T-cell (primary cell): Measurements from ENCODE around the gene CIAO2A. TPM values are rescaled to one million over a fixed set of nuclear protein-coding genes. Genes with fewer than 3 reads are reported as not detected.

Source experiments
- ATAC-seq, 4 experiments: fragments of 200-7000 bp in 3 of 4; fragments of 150-1000 bp in 1 of 4; cut with Tn5 transposase; replicated peaks in 1 of 4; 1 replicate in 3 of 4; 2 replicates in 1 of 4; pipeline ENCODE4 v1.10.0; 2021; ENCODE audit warnings: moderate library complexity in 3 of 4, mild to moderate bottlenecking in 2 of 4, moderate number of reproducible peaks in 1 of 4
- CTCF ChIA-PET, 2 donors: fragments of 300-600 bp; sonication (Branson Sonifier 250); formaldehyde crosslinking; loops; one replicate each; lab custom pipeline; 2022; ENCODE audit warnings: antibody characterized with exemption in 2 of 2; lab: Charles Lee
- POLR2A ChIA-PET, 2 donors: fragments of 300-600 bp; sonication (Branson Sonifier 250); formaldehyde crosslinking; loops; one replicate each; lab custom pipeline; 2022; ENCODE audit warnings: antibody characterized with exemption in 2 of 2; lab: Charles Lee
- DNase-seq, 35 experiments: peaks; one replicate each; pipeline versions ENCODE4 v3.0.0 to v3.0.0-alpha.2; 2013 to 2023
- H3K27ac ChIP-seq: one replicate; pipeline ENCODE4 v1.5.1; 2013; ENCODE audit warnings: low read length
- H3K27me3 ChIP-seq, 2 experiments: replicated peaks in 1 of 2; 1 replicate in 1 of 2; 2 replicates in 1 of 2; pipeline versions ENCODE4 v1.6.1 to v1.7.0; 2013; ENCODE audit warnings: low read length in 1 of 2, mixed read lengths in 1 of 2; ENCODE audit not compliant: control insufficient read depth in 2 of 2, insufficient read depth in 2 of 2; ENCODE audit errors: extremely low read depth in 1 of 2
- H3K36me3 ChIP-seq, 2 donors: 1 replicate in 1 of 2; 2 replicates in 1 of 2; pipeline versions ENCODE4 v1.6.1 to v1.7.0; 2013; ENCODE audit warnings: low read length in 1 of 2; ENCODE audit not compliant: control insufficient read depth in 2 of 2, insufficient read depth in 1 of 2; ENCODE audit errors: extremely low read depth in 1 of 2
- H3K4me1 ChIP-seq, 2 experiments: 1 replicate in 1 of 2; 2 replicates in 1 of 2; pipeline versions ENCODE4 v1.6.1 to v1.7.0; 2013; ENCODE audit warnings: low read length in 2 of 2, mixed read lengths in 1 of 2; ENCODE audit not compliant: insufficient read depth in 2 of 2, control insufficient read depth in 1 of 2; ENCODE audit errors: extremely low read depth in 1 of 2
- H3K4me3 ChIP-seq, 2 donors: 1 replicate in 1 of 2; 2 replicates in 1 of 2; pipeline versions ENCODE4 v1.5.1 to v1.7.0; 2013; ENCODE audit warnings: mild to moderate bottlenecking in 2 of 2, low read length in 1 of 2, moderate library complexity in 1 of 2; ENCODE audit not compliant: control insufficient read depth in 1 of 2; ENCODE audit errors: extremely low read depth in 1 of 2
- H3K9me3 ChIP-seq: 2 replicates; pipeline ENCODE4 v1.7.0; 2013
- H3K27ac Mint-ChIP-seq, 2 donors: one replicate each; pipeline ENCODE4 v1.8.0; 2020 to 2021; ENCODE audit warnings: mild to moderate bottlenecking in 2 of 2, mixed read lengths in 2 of 2
- H3K27me3 Mint-ChIP-seq, 2 donors: one replicate each; pipeline ENCODE4 v1.8.0; 2021 to 2022; ENCODE audit warnings: mixed read lengths in 2 of 2
- H3K36me3 Mint-ChIP-seq: one replicate; pipeline ENCODE4 v1.8.0; 2021; ENCODE audit warnings: mixed read lengths
- H3K4me1 Mint-ChIP-seq, 3 donors: one replicate each; pipeline ENCODE4 v1.8.0; 2020 to 2022; ENCODE audit warnings: mixed read lengths in 3 of 3, mild to moderate bottlenecking in 1 of 3
- H3K4me3 Mint-ChIP-seq, 3 donors: one replicate each; pipeline ENCODE4 v1.8.0; 2020 to 2022; ENCODE audit warnings: mild to moderate bottlenecking in 3 of 3, mixed read lengths in 3 of 3, moderate library complexity in 3 of 3
- H3K9me3 Mint-ChIP-seq, 3 donors: one replicate each; pipeline ENCODE4 v1.8.0; 2020 to 2022; ENCODE audit warnings: mixed read lengths in 3 of 3
- WGBS: methylation state at CpG from one replicate; pipeline ENCODE4 v1.1.5; 2013; ENCODE audit warnings: missing lambda C conversion rate; ENCODE audit not compliant: insufficient coverage; 5-methylcytosine and 5-hydroxymethylcytosine counted together
- total RNA-seq, 35 experiments: library from RNA in 6 of 35; stranded (reverse) in 6 of 35; fragments of 120-200 nt in 1 of 35; gene quantifications; one replicate each; pipeline versions ENCODE4 v1.2.1 to v1.2.4 and lab custom pipeline; 2013 to 2026

Gene CIAO2A
- total RNA-seq, 5 donors from 2014 or later (not counting 1 experiment from before 2014, with no cell fraction given): 21.9 to 31.1 (median 25.9) TPM

DNA sequence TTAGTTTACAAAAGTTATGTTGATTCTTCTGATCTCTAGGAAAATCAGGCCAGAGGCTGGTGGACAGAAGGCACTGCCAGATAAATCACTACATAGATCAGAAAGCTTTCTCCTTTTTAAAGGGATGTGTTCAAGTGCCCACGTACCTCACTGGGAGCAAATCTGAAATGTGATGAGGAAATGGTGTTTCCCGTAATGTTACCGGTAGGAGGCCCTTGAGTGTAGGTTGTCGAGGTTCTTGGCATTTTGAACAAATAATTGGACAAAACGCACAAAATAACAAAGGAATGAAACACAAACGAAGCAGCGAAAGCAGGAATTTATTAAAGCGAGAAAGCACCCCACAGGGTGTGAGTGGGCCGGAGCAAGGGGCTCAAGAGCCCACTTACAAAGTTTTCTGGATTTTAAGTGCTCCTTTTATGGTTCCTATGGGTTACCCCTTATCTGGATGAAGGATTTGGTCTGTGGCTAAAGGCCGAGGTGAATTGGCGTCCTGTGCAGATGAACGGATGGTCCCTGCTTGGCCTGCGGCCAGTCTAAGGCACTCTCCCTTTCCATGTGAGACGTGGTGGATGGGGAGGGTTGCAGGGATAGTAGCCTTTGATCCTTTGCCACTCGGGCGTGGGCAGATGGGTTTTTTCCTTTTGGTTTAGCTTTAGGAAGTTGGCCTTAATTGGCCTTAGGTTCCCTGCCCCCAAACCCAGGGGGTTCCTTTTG is 3.2 kb upstream of the CIAO2A start:
- DNase-seq: peak in 1 of 35 experiments; percentile 38
- peak overlapping the region; percentile 84 to 94 for H3K4me3 ChIP-seq
- peaks cover 84 to 91% (median 87%) of the 10 kb centered on the region in 3 donors for H3K4me1 Mint-ChIP-seq
- peak overlapping the region; percentile 88 for H3K27ac ChIP-seq
- peak overlapping the region; percentile 99 for H3K4me3 Mint-ChIP-seq
- no peaks in the 10 kb centered on the region for H3K9me3 Mint-ChIP-seq
- ChIA-PET CTCF (interaction anchor here in 1 of 2 donors (1.2 kb wide), 1 partner anchor 14 kb away, joined by 3 read pairs; no protein-coding TSS in a partner anchor), POLR2A (interaction anchor here in 1 of 2 donors (0.6 kb wide), 1 partner anchor 1049 kb away, joined by 3 read pairs; no protein-coding TSS in a partner anchor)
- H3K36me3 ChIP-seq: no peaks in the 10 kb centered on the region
- no peaks in the 10 kb centered on the region for H3K9me3 ChIP-seq
- peak overlapping the region; percentile 94 to 100 for H3K27ac Mint-ChIP-seq
- no peaks in the 10 kb centered on the region for H3K27me3 ChIP-seq
- no peak for ATAC-seq
- no peaks in the 10 kb centered on the region for H3K27me3 Mint-ChIP-seq
- H3K4me1 ChIP-seq: peaks cover 41 to 51% of the 10 kb centered on the region in 2 experiments
- 23% methylated on average over 5 of the region's 16 CpGs for WGBS
- H3K36me3 Mint-ChIP-seq: peaks cover 11% of the 10 kb centered on the region

GRCh38 chr15:64095795-64096667 is 2.4 kb upstream of the CIAO2A start, which contains the start of gene SNX1:
Gene SNX1 (plus strand): TSS chr15:64095982. CDS start chr15:64096014, 32 bp downstream.
- peak; percentile 91 to 99 (median 95) for DNase-seq
- peak within 1 kb of the TSS; percentile 88 for H3K27ac ChIP-seq
- H3K4me1 ChIP-seq: peaks cover 41 to 54% of the 10 kb centered on the region in 2 experiments
- CTCF ChIA-PET: interaction anchor here (0.5 to 1.2 kb wide), 3 partner anchors 9 to 58 kb away, joined by 3 to 6 read pairs (median 3); no protein-coding TSS in a partner anchor
- POLR2A ChIA-PET: interaction anchor here (0.6 kb wide), 2 partner anchors 255 to 494 kb away, joined by 3 to 9 read pairs; no protein-coding TSS in a partner anchor
- no peaks in the 10 kb centered on the region for H3K27me3 ChIP-seq
- Mint-ChIP-seq H3K27me3 (no peaks in the 10 kb centered on the region), H3K4me3 (peak within 1 kb of the TSS; percentile 99), H3K36me3 (peaks cover 8% of the 10 kb centered on the region), H3K4me1 (peaks cover 80 to 85% (median 80%) of the 10 kb centered on the region in 3 donors), H3K27ac (peak within 1 kb of the TSS; percentile 94 to 100), H3K9me3 (no peaks in the 10 kb centered on the region)
- ATAC-seq: peak; percentile 79 to 85 (median 82)
- WGBS: under 1% methylated on average over 62 of the region's 70 CpGs
- H3K4me3 ChIP-seq: peak within 1 kb of the TSS; percentile 84 to 94
- no peaks in the 10 kb centered on the region for H3K9me3 ChIP-seq
- H3K36me3 ChIP-seq: no peaks in the 10 kb centered on the region

- DNase-seq (no peak), ATAC-seq (no peak)
- no peaks in the 10 kb centered on the region for H3K36me3 ChIP-seq
- CTCF ChIA-PET: interaction anchor here (0.5 to 1.2 kb wide), 4 partner anchors 10 to 236 kb away, joined by 3 to 6 read pairs (median 3); no protein-coding TSS in a partner anchor
- no peaks in the 10 kb centered on the region for H3K9me3 ChIP-seq
- H3K4me1 ChIP-seq: peaks cover 41 to 51% of the 10 kb centered on the region in 2 experiments
- no peaks in the 10 kb centered on the region for H3K27me3 Mint-ChIP-seq
- POLR2A ChIA-PET: interaction anchor here (0.6 kb wide), 2 partner anchors 254 to 493 kb away, joined by 3 to 9 read pairs; no protein-coding TSS in a partner anchor
- peaks cover 82 to 86% (median 83%) of the 10 kb centered on the region in 3 donors for H3K4me1 Mint-ChIP-seq
- peaks cover 10% of the 10 kb centered on the region for H3K36me3 Mint-ChIP-seq
- peak overlapping the region; percentile 94 to 100 for H3K27ac Mint-ChIP-seq
- peak overlapping the region; percentile 99 for H3K4me3 Mint-ChIP-seq
- 50% methylated on average over 2 of the region's 4 CpGs for WGBS
- peak overlapping the region; percentile 15 to 94 for H3K4me3 ChIP-seq
- peak overlapping the region; percentile 88 for H3K27ac ChIP-seq
- no peaks in the 10 kb centered on the region for H3K27me3 ChIP-seq
- H3K9me3 Mint-ChIP-seq: no peaks in the 10 kb centered on the region
Observed at GRCh38 chr15:64095431-64095794, 1.8 kb upstream of the CIAO2A start.

DNA sequence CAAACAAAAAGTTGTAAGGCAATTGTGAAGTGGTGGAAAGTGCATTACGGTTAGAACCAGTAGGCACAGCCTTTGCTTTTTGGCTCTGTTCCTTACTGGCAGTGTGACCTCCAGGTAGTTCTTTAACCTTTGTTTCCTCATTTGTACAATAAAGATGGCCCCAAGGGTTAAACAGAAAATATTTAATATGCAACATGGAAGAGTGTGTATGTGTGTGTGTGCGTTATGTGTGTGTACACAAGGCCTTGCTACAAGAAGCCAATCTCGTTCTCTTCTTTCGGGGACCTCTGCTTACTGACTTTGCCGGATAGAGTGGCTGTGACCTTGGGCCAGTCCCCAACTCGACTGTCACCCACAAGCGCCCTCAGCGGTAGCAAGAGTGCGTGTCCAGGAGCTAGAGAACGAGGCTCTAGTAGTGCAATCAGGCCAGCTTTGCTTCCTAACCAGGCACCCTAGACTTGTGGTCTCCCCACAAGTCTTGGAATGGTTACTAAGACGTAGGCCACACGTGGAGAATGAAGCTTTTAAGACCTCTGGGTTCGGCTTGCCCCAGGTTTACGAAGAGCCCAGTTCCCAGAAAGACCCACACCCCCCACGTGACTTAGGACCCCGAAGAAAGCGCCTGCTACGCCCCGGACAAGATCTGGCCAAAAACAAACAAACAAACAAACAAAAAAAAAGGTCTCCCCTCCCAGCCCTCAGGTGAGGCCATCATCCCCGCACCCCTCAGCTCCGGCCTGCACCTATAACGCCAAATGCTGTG is 593 bp downstream of the CIAO2A start:
- ChIA-PET CTCF (interaction anchor here in 1 of 2 donors (0.5 to 1.3 kb wide), 6 partner anchors 24 to 483 kb away, joined by 3 to 6 read pairs (median 4); partner anchors contain the start of genes PPIB and ZNF609), POLR2A (interaction anchor here (0.5 to 1.0 kb wide), 4 partner anchors 62 to 448 kb away, joined by 3 to 4 read pairs (median 3); no protein-coding TSS in a partner anchor)
- no peaks in the 10 kb centered on the region for H3K27me3 Mint-ChIP-seq
- peak overlapping the region; percentile 98 to 100 for H3K27ac Mint-ChIP-seq
- Histone ChIP-seq H3K4me1 (peaks cover 38 to 51% of the 10 kb centered on the region in 2 experiments), H3K27me3 (no peaks in the 10 kb centered on the region), H3K36me3 (peaks cover 0 to 8% of the 10 kb centered on the region in 2 donors), H3K27ac (peak overlapping the region; percentile 88), H3K4me3 (peak overlapping the region; percentile 64 to 85), H3K9me3 (no peaks in the 10 kb centered on the region)
- peak overlapping the region; percentile 99 for H3K4me3 Mint-ChIP-seq
- no peak for ATAC-seq
- H3K9me3 Mint-ChIP-seq: no peaks in the 10 kb centered on the region
- peaks cover 67 to 82% (median 78%) of the 10 kb centered on the region in 3 donors for H3K4me1 Mint-ChIP-seq
- peaks cover 20% of the 10 kb centered on the region for H3K36me3 Mint-ChIP-seq
- peak in 24 of 35 experiments; percentile 2 to 54 (median 13) for DNase-seq
- WGBS: 4% methylated on average over 20 of the region's 22 CpGs

DNA sequence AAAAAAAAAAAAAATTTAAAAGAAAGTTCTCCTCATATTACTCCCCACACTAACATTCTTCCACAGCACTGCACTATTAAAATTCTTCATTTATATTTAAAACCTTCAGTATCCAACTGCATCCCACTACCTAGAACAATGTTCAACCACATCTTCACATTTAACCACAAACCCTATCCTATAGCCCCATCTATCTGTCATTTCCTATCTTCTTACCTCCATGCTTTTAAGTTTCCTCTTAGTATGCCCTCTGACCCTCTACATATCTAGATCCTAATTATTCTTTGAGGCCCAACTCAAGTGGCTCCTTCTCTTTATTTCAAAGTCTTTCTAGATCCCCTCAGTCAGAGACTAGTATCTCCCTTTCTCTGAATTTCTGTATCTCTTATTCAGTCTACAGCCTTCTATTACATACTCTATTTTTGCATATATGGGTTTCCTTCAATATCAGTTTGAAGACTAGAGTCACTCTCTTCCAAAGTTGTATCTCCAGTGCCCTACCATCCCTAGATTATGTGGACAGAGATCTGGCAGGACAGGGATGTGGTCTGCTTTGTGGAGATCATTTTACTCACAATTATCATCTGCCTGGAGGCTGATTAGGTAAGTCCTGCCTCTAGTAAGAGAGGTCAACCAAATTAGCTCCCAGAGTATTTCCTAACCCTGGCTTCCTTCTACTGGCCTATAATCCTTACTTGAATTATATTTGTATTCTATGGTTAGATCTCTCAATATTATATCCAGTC is 1.4 kb downstream of the CIAO2A start:
- no peaks in the 10 kb centered on the region for H3K9me3 ChIP-seq
- peaks cover 0 to 14% of the 10 kb centered on the region in 2 donors for H3K36me3 ChIP-seq
- H3K4me1 ChIP-seq: peaks cover 30 to 47% of the 10 kb centered on the region in 2 experiments
- Mint-ChIP-seq H3K9me3 (no peaks in the 10 kb centered on the region), H3K27ac (peak overlapping the region; percentile 98 to 100), H3K4me1 (peaks cover 59 to 74% (median 70%) of the 10 kb centered on the region in 3 donors), H3K36me3 (peaks cover 27% of the 10 kb centered on the region), H3K4me3 (peak overlapping the region; percentile 99), H3K27me3 (no peaks in the 10 kb centered on the region)
- CTCF ChIA-PET: interaction anchor here in 1 of 2 donors (0.8 to 1.4 kb wide), 2 partner anchors 339 to 340 kb away, joined by 4 read pairs; no protein-coding TSS in a partner anchor
- H3K4me3 ChIP-seq: no peak overlapping the region
- H3K27me3 ChIP-seq: no peaks in the 10 kb centered on the region
- ATAC-seq (no peak), DNase-seq (peak in 1 of 35 experiments; percentile 63)
- H3K27ac ChIP-seq: no peak overlapping the region
- POLR2A ChIA-PET: interaction anchor here in 1 of 2 donors (0.5 kb wide), 1 partner anchor 378 kb away, joined by 3 read pairs; no protein-coding TSS in a partner anchor
